Activated B cell treated with CpG ODN at 0.5 μM for 24 hours (primary cell): ENCODE data around the gene GLRA1. TPM values are rescaled to one million over a fixed set of nuclear protein-coding genes. Genes with fewer than 3 reads are reported as not detected.

Source experiments
- ATAC-seq: fragments of 200-7000 bp; cut with Tn5 transposase; one replicate; pipeline ENCODE4 v1.10.0; 2021; ENCODE audit warnings: low read depth, mild to moderate bottlenecking, moderate library complexity
- CTCF ChIA-PET: fragments of 350-600 bp; sonication (Branson Sonifier 250); formaldehyde crosslinking; loops from one replicate; lab custom pipeline; 2021; ENCODE audit warnings: antibody characterized with exemption; lab: Charles Lee
- POLR2A ChIA-PET: fragments of 350-600 bp; sonication (Branson Sonifier 250); formaldehyde crosslinking; loops from one replicate; lab custom pipeline; 2021; ENCODE audit warnings: antibody characterized with exemption; lab: Charles Lee
- DNase-seq: peaks from one replicate; pipeline ENCODE4 v3.0.0; 2022
- H3K27ac Mint-ChIP-seq: one replicate; pipeline ENCODE4 v1.8.0; 2020; ENCODE audit warnings: mixed read lengths
- H3K27me3 Mint-ChIP-seq: one replicate; pipeline ENCODE4 v1.8.0; 2021; ENCODE audit warnings: mixed read lengths
- H3K36me3 Mint-ChIP-seq: one replicate; pipeline ENCODE4 v1.8.0; 2021; ENCODE audit warnings: low read depth, mixed read lengths
- H3K4me1 Mint-ChIP-seq: one replicate; pipeline ENCODE4 v1.8.0; 2021; ENCODE audit warnings: mixed read lengths
- H3K4me3 Mint-ChIP-seq: one replicate; pipeline ENCODE4 v1.8.0; 2020; ENCODE audit warnings: mild to moderate bottlenecking, mixed read lengths
- H3K9me3 Mint-ChIP-seq: one replicate; pipeline ENCODE4 v1.8.0; 2020; ENCODE audit warnings: mixed read lengths
- intact Hi-C: fragments of 100-400 bp; cut with micrococcal nuclease; formaldehyde crosslinking; loops from one replicate; pipeline ENCODE4 v1.15.1; 2024
- total RNA-seq: library from RNA; stranded (reverse); gene quantifications from 2 replicates; pipeline ENCODE4 v1.2.3, GENCODE V29; 2022
- TF ChIP-seq, protein P1 (sequence below): fragments of 200-600 bp; IDR thresholded peaks from one replicate; pipeline ENCODE4 v1.8.0; 2022; ENCODE audit warnings: antibody characterized with exemption, mild to moderate bottlenecking

The GLRA1 gene
- total RNA-seq, 1 donor from 2014 or later: not detected

DNA sequence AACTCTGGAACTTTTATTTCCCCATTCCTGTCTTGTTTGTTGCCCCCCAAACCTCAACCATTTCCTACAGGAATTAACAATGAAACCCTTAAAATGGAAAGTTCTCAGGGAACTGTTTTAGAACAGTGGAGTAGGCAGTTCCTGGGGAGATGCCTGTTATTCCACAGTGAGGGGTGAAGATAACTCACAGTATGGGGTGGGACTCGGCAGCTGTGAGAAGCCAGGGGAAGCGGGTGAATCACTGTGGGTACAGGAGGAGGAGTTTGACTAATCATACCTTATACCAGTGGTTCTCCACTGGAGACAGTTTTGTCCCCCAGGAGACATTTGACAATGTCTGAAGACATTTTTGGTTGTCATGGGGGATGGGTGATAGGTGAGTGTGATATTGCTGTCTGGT, 36.9 kb upstream of the GLRA1 start:
- no peak for DNase-seq
- CTCF ChIA-PET: no interaction called here
- Mint-ChIP-seq H3K27me3 (no peaks in the 10 kb centered on the region), H3K36me3 (no peaks in the 10 kb centered on the region), H3K27ac (no peak overlapping the region), H3K4me3 (no peak overlapping the region), H3K9me3 (peaks cover 3% of the 10 kb centered on the region), H3K4me1 (peaks cover 10% of the 10 kb centered on the region)
- intact Hi-C loops: no loop called here
- no peak for ATAC-seq
- POLR2A ChIA-PET: no interaction called here
- TF ChIP-seq, protein P1, sequence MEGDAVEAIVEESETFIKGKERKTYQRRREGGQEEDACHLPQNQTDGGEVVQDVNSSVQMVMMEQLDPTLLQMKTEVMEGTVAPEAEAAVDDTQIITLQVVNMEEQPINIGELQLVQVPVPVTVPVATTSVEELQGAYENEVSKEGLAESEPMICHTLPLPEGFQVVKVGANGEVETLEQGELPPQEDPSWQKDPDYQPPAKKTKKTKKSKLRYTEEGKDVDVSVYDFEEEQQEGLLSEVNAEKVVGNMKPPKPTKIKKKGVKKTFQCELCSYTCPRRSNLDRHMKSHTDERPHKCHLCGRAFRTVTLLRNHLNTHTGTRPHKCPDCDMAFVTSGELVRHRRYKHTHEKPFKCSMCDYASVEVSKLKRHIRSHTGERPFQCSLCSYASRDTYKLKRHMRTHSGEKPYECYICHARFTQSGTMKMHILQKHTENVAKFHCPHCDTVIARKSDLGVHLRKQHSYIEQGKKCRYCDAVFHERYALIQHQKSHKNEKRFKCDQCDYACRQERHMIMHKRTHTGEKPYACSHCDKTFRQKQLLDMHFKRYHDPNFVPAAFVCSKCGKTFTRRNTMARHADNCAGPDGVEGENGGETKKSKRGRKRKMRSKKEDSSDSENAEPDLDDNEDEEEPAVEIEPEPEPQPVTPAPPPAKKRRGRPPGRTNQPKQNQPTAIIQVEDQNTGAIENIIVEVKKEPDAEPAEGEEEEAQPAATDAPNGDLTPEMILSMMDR: no peak

DNA sequence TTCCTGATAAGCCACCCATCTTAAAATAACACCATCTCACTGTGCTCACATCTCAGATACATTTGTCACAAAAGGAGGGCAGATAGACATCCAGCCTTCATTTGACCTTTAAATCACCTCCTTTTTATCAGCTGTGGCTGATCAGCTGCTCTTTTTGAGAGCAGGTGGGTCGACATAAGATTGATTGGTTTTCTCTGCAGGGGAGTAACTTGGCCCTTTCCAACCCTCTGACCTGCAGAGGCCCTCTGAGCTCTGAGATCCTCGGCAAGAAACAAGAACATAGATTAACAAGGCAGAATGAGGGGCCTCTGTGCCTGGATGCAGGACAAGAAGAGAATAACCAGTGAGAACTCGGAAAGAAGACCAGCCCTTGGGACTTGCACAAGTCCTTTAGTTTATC, 33.5 kb upstream of the GLRA1 start:
- POLR2A ChIA-PET: no interaction called here
- intact Hi-C loops: no loop called here
- H3K4me1 Mint-ChIP-seq: peaks cover 13% of the 10 kb centered on the region
- CTCF ChIA-PET: no interaction called here
- no peaks in the 10 kb centered on the region for H3K36me3 Mint-ChIP-seq
- peaks cover 2% of the 10 kb centered on the region for H3K9me3 Mint-ChIP-seq
- H3K4me3 Mint-ChIP-seq: no peak overlapping the region
- H3K27me3 Mint-ChIP-seq: no peaks in the 10 kb centered on the region
- TF ChIP-seq, protein P1: no peak
- no peak for DNase-seq
- H3K27ac Mint-ChIP-seq: no peak overlapping the region
- ATAC-seq: no peak

DNA sequence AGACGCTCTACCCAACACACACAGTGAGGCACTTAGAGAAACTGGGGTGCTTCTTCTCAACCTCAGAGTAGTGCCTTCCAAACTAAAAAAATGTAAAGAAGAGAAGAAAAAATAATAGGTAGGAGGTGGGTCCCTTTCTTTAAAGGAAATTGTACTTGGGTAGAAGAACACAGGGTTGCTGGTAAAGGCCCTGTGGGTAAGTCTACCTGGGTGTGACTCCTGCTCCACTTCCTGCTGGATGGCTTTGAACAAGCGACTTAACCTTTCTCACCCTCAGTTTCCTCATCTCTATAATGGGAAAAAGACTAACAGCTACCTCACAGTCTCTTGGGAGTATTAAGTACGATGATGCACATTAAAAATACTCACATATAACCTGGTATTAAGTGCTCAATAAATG, 32.1 kb upstream of the GLRA1 start:
- peaks cover 13% of the 10 kb centered on the region for H3K4me1 Mint-ChIP-seq
- no peak overlapping the region for H3K27ac Mint-ChIP-seq
- no peaks in the 10 kb centered on the region for H3K27me3 Mint-ChIP-seq
- CTCF ChIA-PET: no interaction called here
- POLR2A ChIA-PET: no interaction called here
- no peak overlapping the region for H3K4me3 Mint-ChIP-seq
- ATAC-seq (no peak), DNase-seq (no peak)
- intact Hi-C loops: no loop called here
- H3K36me3 Mint-ChIP-seq: no peaks in the 10 kb centered on the region
- no peaks in the 10 kb centered on the region for H3K9me3 Mint-ChIP-seq
- TF ChIP-seq, protein P1: no peak

DNA sequence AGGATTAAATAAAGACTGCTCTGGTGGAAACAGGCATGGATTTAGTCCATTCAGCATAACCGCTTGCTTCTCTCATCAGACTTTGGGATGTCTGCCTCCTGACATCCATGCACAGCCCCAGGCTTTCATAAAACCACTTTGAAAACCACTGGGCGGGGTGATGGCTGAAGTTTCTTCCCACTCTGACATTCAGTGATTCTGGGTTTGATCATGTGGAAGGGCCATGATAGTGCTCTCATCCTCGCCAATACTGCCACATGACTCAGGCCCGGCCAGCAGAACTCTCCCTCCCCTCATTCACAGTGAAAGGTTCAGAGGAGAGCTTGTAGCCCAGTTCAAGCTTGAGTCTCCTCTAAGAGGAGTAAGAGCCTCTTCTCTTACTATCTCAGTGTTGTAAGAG, 29.6 kb upstream of the GLRA1 start:
- no peaks in the 10 kb centered on the region for H3K36me3 Mint-ChIP-seq
- no peak for ATAC-seq
- POLR2A ChIA-PET: no interaction called here
- H3K4me3 Mint-ChIP-seq: no peak overlapping the region
- TF ChIP-seq, protein P1: no peak
- no peaks in the 10 kb centered on the region for H3K9me3 Mint-ChIP-seq
- H3K4me1 Mint-ChIP-seq: peaks cover 13% of the 10 kb centered on the region
- no peak for DNase-seq
- H3K27me3 Mint-ChIP-seq: peaks cover 13% of the 10 kb centered on the region
- H3K27ac Mint-ChIP-seq: no peak overlapping the region
- CTCF ChIA-PET: no interaction called here
- intact Hi-C loops: no loop called here

DNA sequence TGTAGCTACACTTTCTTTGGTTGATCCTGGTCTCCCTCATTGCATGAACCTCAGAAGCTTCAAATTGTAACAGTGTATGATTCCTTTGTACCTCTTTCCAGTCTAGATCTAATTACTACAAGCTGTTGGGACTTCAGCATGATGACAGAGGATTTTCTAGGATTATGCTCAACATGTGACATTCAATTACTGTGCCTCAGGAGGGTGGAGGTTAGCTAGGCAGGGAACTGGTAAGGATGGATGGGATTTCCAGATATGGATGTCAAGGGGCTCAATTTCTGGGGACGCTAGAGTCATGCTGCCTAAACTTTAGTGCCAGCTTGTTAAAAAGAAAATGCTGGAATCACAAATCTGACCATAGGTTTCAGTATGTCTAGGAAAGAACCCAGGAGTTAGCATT, 29.2 kb upstream of the GLRA1 start:
- Mint-ChIP-seq H3K4me1 (peaks cover 13% of the 10 kb centered on the region), H3K9me3 (no peaks in the 10 kb centered on the region), H3K4me3 (no peak overlapping the region), H3K36me3 (no peaks in the 10 kb centered on the region), H3K27me3 (peaks cover 16% of the 10 kb centered on the region), H3K27ac (no peak overlapping the region)
- TF ChIP-seq, protein P1: no peak
- CTCF ChIA-PET: no interaction called here
- POLR2A ChIA-PET: no interaction called here
- intact Hi-C loops: no loop called here
- ATAC-seq: no peak
- no peak for DNase-seq
